Erythroblast (primary cell): ENCODE results near the gene DLG2.

ENCODE experiments used
- DNase-seq, 2 experiments: peaks; one replicate each; lab custom pipeline; 2025; lab: John Stamatoyannopoulos, UW
- GATA1 ChIP-seq: IDR thresholded peaks from 2 replicates; pipeline ENCODE4 v1.6.1; 2011; ENCODE audit warnings: low read depth, mild to moderate bottlenecking, control low read depth, low read length, moderate library complexity
- POLR2A ChIP-seq: IDR thresholded peaks from 2 replicates; pipeline ENCODE4 v1.6.1; 2011; ENCODE audit warnings: mild to moderate bottlenecking, low read length

DLG2 gene

GRCh38 chr11:84626256-84626655 lies 1000.9 kb downstream of the DLG2 start:
- TF ChIP-seq POLR2A, result no peak
- no peak for TF ChIP-seq GATA1
- no peak for DNase-seq

GRCh38 chr11:84612645-84613044 lies 1014.5 kb downstream of the DLG2 start:
- no peak for DNase-seq
- TF ChIP-seq POLR2A, result no peak
- TF ChIP-seq GATA1, result no peak

- no peak for TF ChIP-seq GATA1
- no peak for TF ChIP-seq POLR2A
- no peak for DNase-seq
These were observed 1018.3 kb downstream of the DLG2 start for GRCh38 chr11:84608837-84609196.

- TF ChIP-seq POLR2A (no peak), GATA1 (no peak)
- no peak for DNase-seq
These were observed 1018.9 kb downstream of the DLG2 start for GRCh38 chr11:84607975-84608836.

- DNase-seq, result no peak
- TF ChIP-seq POLR2A, result no peak
- no peak for TF ChIP-seq GATA1
These were observed 1032.5 kb downstream of the DLG2 start for GRCh38 chr11:84594602-84595001.

- no peak for DNase-seq
- TF ChIP-seq POLR2A (no peak), GATA1 (no peak)
These were observed 1037.0 kb downstream of the DLG2 start for GRCh38 chr11:84590106-84590505.

GRCh38 chr11:84588131-84588829 lies 1038.9 kb downstream of the DLG2 start:
- TF ChIP-seq GATA1 (no peak), POLR2A (no peak)

GRCh38 chr11:84583106-84583505 lies 1044.0 kb downstream of the DLG2 start:
- no peak for TF ChIP-seq GATA1
- no peak for TF ChIP-seq POLR2A
- DNase-seq, result no peak

More at GRCh38 chr11:84588131-84588829, 1038.9 kb downstream of the DLG2 start:
- DNase-seq, result no peak

- DNase-seq, result no peak
- TF ChIP-seq GATA1, result no peak
- no peak for TF ChIP-seq POLR2A
These were observed 1046.1 kb downstream of the DLG2 start for GRCh38 chr11:84581083-84581482.

- TF ChIP-seq GATA1, result no peak
- no peak for TF ChIP-seq POLR2A
- no peak for DNase-seq
These were observed 1046.7 kb downstream of the DLG2 start for GRCh38 chr11:84580428-84580827.

- TF ChIP-seq POLR2A (no peak), GATA1 (no peak)
- no peak for DNase-seq
These were observed 1053.3 kb downstream of the DLG2 start for GRCh38 chr11:84573868-84574267.

- no peak for DNase-seq
These were observed 1060.5 kb downstream of the DLG2 start for GRCh38 chr11:84566671-84567070.

GRCh38 chr11:84564867-84565184 lies 1062.3 kb downstream of the DLG2 start:
- no peak for DNase-seq
- TF ChIP-seq GATA1, result no peak
- TF ChIP-seq POLR2A, result no peak

More at GRCh38 chr11:84566671-84567070, 1060.5 kb downstream of the DLG2 start:
- TF ChIP-seq POLR2A, result no peak
- no peak for TF ChIP-seq GATA1

- no peak for TF ChIP-seq GATA1
- TF ChIP-seq POLR2A, result no peak
- DNase-seq, result peak; percentile 20 to 60
These were observed 1062.8 kb downstream of the DLG2 start for GRCh38 chr11:84564180-84564866.
